HEK293 (cell line): ENCODE measurements around the gene TANGO6.

Source experiments
- IKZF3 ChIP-seq: fragments of 450-650 bp; IDR thresholded peaks from 2 replicates; pipeline ENCODE4 v1.5.0; 2018; ENCODE audit warnings: missing biosample characterization, mild to moderate bottlenecking, missing genetic modification characterization, moderate library complexity
- KLF7 ChIP-seq: fragments of 450-650 bp; formaldehyde crosslinking; IDR thresholded peaks from 2 replicates; pipeline ENCODE4 v1.5.1; 2016; ENCODE audit warnings: missing biosample characterization, missing genetic modification characterization, borderline replicate concordance
- KLF8 ChIP-seq: fragments of 450-650 bp; formaldehyde crosslinking; IDR thresholded peaks from 2 replicates; pipeline ENCODE4 v1.5.1; 2016; ENCODE audit warnings: missing biosample characterization, missing genetic modification characterization
- OVOL3 ChIP-seq: fragments of 450-650 bp; formaldehyde crosslinking; IDR thresholded peaks from 2 replicates; pipeline ENCODE4 v1.5.1; 2016; ENCODE audit warnings: missing biosample characterization, missing genetic modification characterization
- PRDM1 ChIP-seq: fragments of 450-650 bp; formaldehyde crosslinking; IDR thresholded peaks from 2 replicates; pipeline ENCODE4; 2016; ENCODE audit warnings: missing biosample characterization, missing genetic modification characterization
- RBAK ChIP-seq: fragments of 450-650 bp; formaldehyde crosslinking; IDR thresholded peaks from 2 replicates; pipeline ENCODE4 v1.5.1; 2016; ENCODE audit warnings: missing biosample characterization, missing genetic modification characterization
- SP7 ChIP-seq: fragments of 450-650 bp; formaldehyde crosslinking; IDR thresholded peaks from 2 replicates; pipeline ENCODE4 v1.5.1; 2016; ENCODE audit warnings: missing biosample characterization, missing genetic modification characterization
- YY1 ChIP-seq: fragments of 450-650 bp; formaldehyde crosslinking; IDR thresholded peaks from 2 replicates; pipeline ENCODE4 v1.5.1; 2018; ENCODE audit warnings: missing biosample characterization, missing genetic modification characterization
- ZBTB48 ChIP-seq: fragments of 450-650 bp; formaldehyde crosslinking; IDR thresholded peaks from 2 replicates; pipeline ENCODE4 v1.5.1; 2016; ENCODE audit warnings: missing biosample characterization, missing genetic modification characterization
- ZIC2 ChIP-seq: fragments of 450-650 bp; formaldehyde crosslinking; IDR thresholded peaks from 2 replicates; pipeline ENCODE4 v1.5.1; 2016; ENCODE audit warnings: missing biosample characterization, missing genetic modification characterization
- ZNF10 ChIP-seq: fragments of 450-650 bp; formaldehyde crosslinking; IDR thresholded peaks from 2 replicates; pipeline ENCODE4 v1.5.1; 2017; ENCODE audit warnings: missing biosample characterization, missing genetic modification characterization
- ZNF16 ChIP-seq: fragments of 450-650 bp; formaldehyde crosslinking; IDR thresholded peaks from 2 replicates; pipeline ENCODE4 v1.5.1; 2016; ENCODE audit warnings: low read depth, missing biosample characterization, missing genetic modification characterization
- ZNF184 ChIP-seq: fragments of 450-650 bp; IDR thresholded peaks from 2 replicates; pipeline ENCODE4 v1.5.1; 2018; ENCODE audit warnings: missing biosample characterization, mild to moderate bottlenecking, missing genetic modification characterization
- ZNF211 ChIP-seq: fragments of 450-650 bp; formaldehyde crosslinking; IDR thresholded peaks from 2 replicates; pipeline ENCODE4 v1.5.1; 2016; ENCODE audit warnings: low read depth, missing biosample characterization, missing genetic modification characterization
- ZNF223 ChIP-seq: fragments of 450-650 bp; formaldehyde crosslinking; IDR thresholded peaks from 2 replicates; pipeline ENCODE4 v1.5.1; 2016; ENCODE audit warnings: missing biosample characterization, missing genetic modification characterization
- ZNF302 ChIP-seq: fragments of 450-650 bp; formaldehyde crosslinking; IDR thresholded peaks from 2 replicates; pipeline ENCODE4 v1.5.1; 2016; ENCODE audit warnings: missing biosample characterization, missing genetic modification characterization, low read depth
- ZNF37A ChIP-seq: fragments of 450-650 bp; IDR thresholded peaks from 2 replicates; pipeline ENCODE4 v1.5.1; 2018; ENCODE audit warnings: missing biosample characterization, missing genetic modification characterization
- ZNF394 ChIP-seq: fragments of 450-650 bp; formaldehyde crosslinking; IDR thresholded peaks from 2 replicates; pipeline ENCODE4 v1.5.1; 2016; ENCODE audit warnings: missing biosample characterization, missing genetic modification characterization, mild to moderate bottlenecking, moderate library complexity, borderline replicate concordance
- ZNF549 ChIP-seq: fragments of 450-650 bp; IDR thresholded peaks from 2 replicates; pipeline ENCODE4 v1.5.1; 2018; ENCODE audit warnings: missing biosample characterization, missing genetic modification characterization, mild to moderate bottlenecking, inconsistent platforms, moderate library complexity
- ZNF560 ChIP-seq: fragments of 450-650 bp; formaldehyde crosslinking; IDR thresholded peaks from 2 replicates; pipeline ENCODE4 v1.5.1; 2017; ENCODE audit warnings: missing biosample characterization, missing genetic modification characterization, borderline replicate concordance
- ZNF571 ChIP-seq: fragments of 450-650 bp; formaldehyde crosslinking; IDR thresholded peaks from 2 replicates; pipeline ENCODE4 v1.5.0; 2017; ENCODE audit warnings: missing biosample characterization, missing genetic modification characterization
- ZNF596 ChIP-seq: fragments of 450-650 bp; IDR thresholded peaks from 2 replicates; pipeline ENCODE4 v1.5.0; 2018; ENCODE audit warnings: missing biosample characterization, mild to moderate bottlenecking, missing genetic modification characterization, moderate library complexity
- ZNF600 ChIP-seq: fragments of 450-650 bp; formaldehyde crosslinking; IDR thresholded peaks from 2 replicates; pipeline ENCODE4 v1.5.1; 2016; ENCODE audit warnings: missing biosample characterization, missing genetic modification characterization
- ZNF677 ChIP-seq: fragments of 450-650 bp; IDR thresholded peaks from 2 replicates; pipeline ENCODE4 v1.5.0; 2018; ENCODE audit warnings: missing biosample characterization, mild to moderate bottlenecking, missing genetic modification characterization, moderate library complexity
- ZNF701 ChIP-seq: fragments of 450-650 bp; formaldehyde crosslinking; IDR thresholded peaks from 2 replicates; pipeline ENCODE4 v1.5.1; 2016; ENCODE audit warnings: missing biosample characterization, missing genetic modification characterization
- ZNF776 ChIP-seq: fragments of 450-650 bp; formaldehyde crosslinking; IDR thresholded peaks from 2 replicates; pipeline ENCODE4 v1.5.0; 2017; ENCODE audit warnings: missing biosample characterization, missing genetic modification characterization, borderline replicate concordance
- ZNF785 ChIP-seq: fragments of 450-650 bp; formaldehyde crosslinking; IDR thresholded peaks from 2 replicates; pipeline ENCODE4 v1.5.1; 2016; ENCODE audit warnings: missing biosample characterization, missing genetic modification characterization
- ZNF792 ChIP-seq: fragments of 450-650 bp; formaldehyde crosslinking; IDR thresholded peaks from 2 replicates; pipeline ENCODE4 v1.5.1; 2016; ENCODE audit warnings: missing biosample characterization, missing genetic modification characterization
- ZNF837 ChIP-seq: fragments of 450-650 bp; formaldehyde crosslinking; IDR thresholded peaks from 2 replicates; pipeline ENCODE4 v1.5.1; 2016; ENCODE audit warnings: missing biosample characterization, missing genetic modification characterization
- ZSCAN16 ChIP-seq: fragments of 450-650 bp; formaldehyde crosslinking; IDR thresholded peaks from 2 replicates; pipeline ENCODE4 v1.5.1; 2016; ENCODE audit warnings: missing biosample characterization, missing genetic modification characterization
- TF ChIP-seq, protein P1 (sequence below): fragments of 450-650 bp; formaldehyde crosslinking; IDR thresholded peaks from 2 replicates; pipeline ENCODE4 v1.5.1; 2016; ENCODE audit warnings: missing biosample characterization, missing genetic modification characterization
- TF ChIP-seq, protein P2 (sequence below): fragments of 450-650 bp; formaldehyde crosslinking; IDR thresholded peaks from 2 replicates; pipeline ENCODE4 v1.5.1; 2017; ENCODE audit warnings: missing biosample characterization, missing genetic modification characterization
- TF ChIP-seq, protein P3 (sequence below): fragments of 450-650 bp; formaldehyde crosslinking; IDR thresholded peaks from 2 replicates; pipeline ENCODE4 v1.5.1; 2016; ENCODE audit warnings: missing biosample characterization, missing genetic modification characterization
- TF ChIP-seq, protein P4 (sequence below): fragments of 450-650 bp; formaldehyde crosslinking; optimal IDR thresholded peaks from 2 replicates; pipeline ENCODE3; 2016; ENCODE audit warnings: missing biosample characterization, mild to moderate bottlenecking, missing genetic modification characterization

Gene TANGO6

DNA sequence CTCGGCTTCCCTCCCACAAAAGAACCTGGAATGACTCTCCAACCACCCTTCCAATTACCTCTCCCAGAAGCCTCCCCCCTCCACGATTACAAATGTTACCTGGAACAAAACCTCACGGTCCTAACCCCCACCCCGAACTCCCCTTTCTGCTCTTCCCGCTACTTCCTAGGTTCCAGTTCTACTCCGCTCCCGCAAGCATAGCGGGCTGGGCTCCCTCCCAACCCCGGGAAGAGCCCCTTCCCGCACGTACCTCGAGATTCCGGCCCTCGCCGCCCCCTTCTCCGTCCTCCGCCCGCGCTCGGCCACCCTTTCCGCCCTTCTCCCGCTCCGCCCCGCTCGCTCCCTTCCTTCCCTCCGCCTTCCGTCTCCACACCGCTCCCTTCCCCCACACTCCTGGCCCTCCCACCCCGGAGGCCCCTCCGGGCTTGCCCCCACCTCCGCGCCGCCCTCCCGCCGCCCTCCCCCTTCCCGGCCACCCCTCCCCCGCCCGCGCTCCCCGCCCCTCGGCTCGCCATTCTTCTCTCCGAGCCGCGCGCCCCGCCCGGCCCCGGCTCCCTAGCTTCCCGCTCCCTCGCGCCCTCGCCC lies 288.6 kb downstream of the TANGO6 start (continued):
- TF ChIP-seq ZNF16 (tag by site-specific recombination) (no peak), ZNF792 (tag by site-specific recombination) (peak; percentile 75; the same call in 1 of the 2 replicates), IKZF3 (tag by site-specific recombination) (peak; percentile 63), ZNF223 (tag by site-specific recombination) (0 out of 2 replicates have a peak, but pooled peaks have one; percentile 23), ZNF37A (no peak), ZNF184 (tag by site-specific recombination) (no peak), PRDM1 (no peak), ZNF549 (tag by site-specific recombination) (no peak), RBAK (tag by site-specific recombination) (no peak), ZNF785 (peak; percentile 56; the same call in 1 of the 2 replicates), ZNF776 (tag by site-specific recombination) (no peak), ZNF211 (tag by site-specific recombination) (no peak), ZNF10 (tag by site-specific recombination) (peak; percentile 26; the same call in 1 of the 2 replicates), SP7 (tag by site-specific recombination) (peak; percentile 51), ZNF571 (tag by site-specific recombination) (no peak), ZNF701 (tag by site-specific recombination) (no peak), ZNF837 (tag by site-specific recombination) (no peak), ZSCAN16 (0 out of 2 replicates have a peak, but pooled peaks have one; percentile 25), OVOL3 (tag by site-specific recombination) (peak; percentile 14; the same call in 1 of the 2 replicates), ZBTB48 (tag by site-specific recombination) (peak; percentile 60; the same call in 1 of the 2 replicates), ZNF560 (no peak), ZNF600 (tag by site-specific recombination) (no peak), KLF8 (tag by site-specific recombination) (peak; percentile 60; the same call in 1 of the 2 replicates), ZNF302 (tag by site-specific recombination) (no peak), ZNF596 (tag by site-specific recombination) (no peak), ZNF677 (no peak), YY1 (tag by site-specific recombination) (no peak), ZIC2 (tag by site-specific recombination) (no peak), KLF7 (tag by site-specific recombination) (peak; percentile 88), ZNF394 (tag by site-specific recombination) (peak; percentile 39; the same call in 1 of the 2 replicates)
- TF ChIP-seq, protein P1, sequence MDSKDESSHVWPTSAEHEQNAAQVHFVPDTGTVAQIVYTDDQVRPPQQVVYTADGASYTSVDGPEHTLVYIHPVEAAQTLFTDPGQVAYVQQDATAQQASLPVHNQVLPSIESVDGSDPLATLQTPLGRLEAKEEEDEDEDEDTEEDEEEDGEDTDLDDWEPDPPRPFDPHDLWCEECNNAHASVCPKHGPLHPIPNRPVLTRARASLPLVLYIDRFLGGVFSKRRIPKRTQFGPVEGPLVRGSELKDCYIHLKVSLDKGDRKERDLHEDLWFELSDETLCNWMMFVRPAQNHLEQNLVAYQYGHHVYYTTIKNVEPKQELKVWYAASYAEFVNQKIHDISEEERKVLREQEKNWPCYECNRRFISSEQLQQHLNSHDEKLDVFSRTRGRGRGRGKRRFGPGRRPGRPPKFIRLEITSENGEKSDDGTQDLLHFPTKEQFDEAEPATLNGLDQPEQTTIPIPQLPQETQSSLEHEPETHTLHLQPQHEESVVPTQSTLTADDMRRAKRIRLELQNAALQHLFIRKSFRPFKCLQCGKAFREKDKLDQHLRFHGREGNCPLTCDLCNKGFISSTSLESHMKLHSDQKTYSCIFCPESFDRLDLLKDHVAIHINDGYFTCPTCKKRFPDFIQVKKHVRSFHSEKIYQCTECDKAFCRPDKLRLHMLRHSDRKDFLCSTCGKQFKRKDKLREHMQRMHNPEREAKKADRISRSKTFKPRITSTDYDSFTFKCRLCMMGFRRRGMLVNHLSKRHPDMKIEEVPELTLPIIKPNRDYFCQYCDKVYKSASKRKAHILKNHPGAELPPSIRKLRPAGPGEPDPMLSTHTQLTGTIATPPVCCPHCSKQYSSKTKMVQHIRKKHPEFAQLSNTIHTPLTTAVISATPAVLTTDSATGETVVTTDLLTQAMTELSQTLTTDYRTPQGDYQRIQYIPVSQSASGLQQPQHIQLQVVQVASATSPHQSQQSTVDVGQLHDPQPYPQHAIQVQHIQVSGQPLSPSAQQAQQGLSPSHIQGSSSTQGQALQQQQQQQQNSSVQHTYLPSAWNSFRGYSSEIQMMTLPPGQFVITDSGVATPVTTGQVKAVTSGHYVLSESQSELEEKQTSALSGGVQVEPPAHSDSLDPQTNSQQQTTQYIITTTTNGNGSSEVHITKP (tag by site-specific recombination) = peak; percentile 26; the same call in 1 of the 2 replicates
- TF ChIP-seq, protein P2, sequence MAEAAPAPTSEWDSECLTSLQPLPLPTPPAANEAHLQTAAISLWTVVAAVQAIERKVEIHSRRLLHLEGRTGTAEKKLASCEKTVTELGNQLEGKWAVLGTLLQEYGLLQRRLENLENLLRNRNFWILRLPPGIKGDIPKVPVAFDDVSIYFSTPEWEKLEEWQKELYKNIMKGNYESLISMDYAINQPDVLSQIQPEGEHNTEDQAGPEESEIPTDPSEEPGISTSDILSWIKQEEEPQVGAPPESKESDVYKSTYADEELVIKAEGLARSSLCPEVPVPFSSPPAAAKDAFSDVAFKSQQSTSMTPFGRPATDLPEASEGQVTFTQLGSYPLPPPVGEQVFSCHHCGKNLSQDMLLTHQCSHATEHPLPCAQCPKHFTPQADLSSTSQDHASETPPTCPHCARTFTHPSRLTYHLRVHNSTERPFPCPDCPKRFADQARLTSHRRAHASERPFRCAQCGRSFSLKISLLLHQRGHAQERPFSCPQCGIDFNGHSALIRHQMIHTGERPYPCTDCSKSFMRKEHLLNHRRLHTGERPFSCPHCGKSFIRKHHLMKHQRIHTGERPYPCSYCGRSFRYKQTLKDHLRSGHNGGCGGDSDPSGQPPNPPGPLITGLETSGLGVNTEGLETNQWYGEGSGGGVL (tag by site-specific recombination) = peak; percentile 95
- TF ChIP-seq, protein P3, sequence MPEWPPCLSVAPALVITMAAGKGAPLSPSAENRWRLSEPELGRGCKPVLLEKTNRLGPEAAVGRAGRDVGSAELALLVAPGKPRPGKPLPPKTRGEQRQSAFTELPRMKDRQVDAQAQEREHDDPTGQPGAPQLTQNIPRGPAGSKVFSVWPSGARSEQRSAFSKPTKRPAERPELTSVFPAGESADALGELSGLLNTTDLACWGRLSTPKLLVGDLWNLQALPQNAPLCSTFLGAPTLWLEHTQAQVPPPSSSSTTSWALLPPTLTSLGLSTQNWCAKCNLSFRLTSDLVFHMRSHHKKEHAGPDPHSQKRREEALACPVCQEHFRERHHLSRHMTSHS (tag by site-specific recombination) = no peak
- TF ChIP-seq, protein P4, sequence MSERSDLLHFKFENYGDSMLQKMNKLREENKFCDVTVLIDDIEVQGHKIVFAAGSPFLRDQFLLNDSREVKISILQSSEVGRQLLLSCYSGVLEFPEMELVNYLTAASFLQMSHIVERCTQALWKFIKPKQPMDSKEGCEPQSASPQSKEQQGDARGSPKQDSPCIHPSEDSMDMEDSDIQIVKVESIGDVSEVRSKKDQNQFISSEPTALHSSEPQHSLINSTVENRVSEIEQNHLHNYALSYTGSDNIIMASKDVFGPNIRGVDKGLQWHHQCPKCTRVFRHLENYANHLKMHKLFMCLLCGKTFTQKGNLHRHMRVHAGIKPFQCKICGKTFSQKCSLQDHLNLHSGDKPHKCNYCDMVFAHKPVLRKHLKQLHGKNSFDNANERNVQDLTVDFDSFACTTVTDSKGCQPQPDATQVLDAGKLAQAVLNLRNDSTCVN (tag by site-specific recombination) = peak; percentile 35
